ENCODE measurements around the gene TMED1. TPM values are rescaled to one million over a fixed set of nuclear protein-coding genes. Genes with fewer than 3 reads are reported as not detected.
"Not testable (repeated sequence)": the region's sequence is repeated elsewhere in the genome, so short reads cannot be mapped to it uniquely, and the experiment has no call there.

Gene TMED1
- total and polyA plus RNA-seq, 8 donors, result 25.4 to 45.3 (median 43.0) TPM

DNA sequence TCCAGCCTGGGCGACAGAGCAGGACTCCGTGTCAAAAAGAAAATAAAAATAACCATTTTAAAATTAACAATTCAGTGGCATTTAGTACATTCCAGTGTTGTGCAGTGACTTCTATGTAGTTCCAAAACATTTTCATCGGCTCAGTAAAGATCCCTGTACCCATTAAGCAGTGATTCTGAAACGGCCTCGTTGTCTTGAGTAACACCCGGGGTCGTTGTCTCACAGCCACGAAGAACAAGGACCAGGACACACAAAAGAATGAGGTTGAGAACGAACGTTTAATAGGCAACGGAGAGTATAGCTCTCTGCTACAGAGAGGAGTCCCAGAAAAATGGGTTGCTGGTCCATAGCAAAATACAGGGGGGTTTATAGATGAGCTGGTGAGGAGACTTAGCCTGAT lies 2.4 kb upstream of the TMED1 start:
- peak in 1 of 4 donors; percentile 6 for DNase-seq
- Histone ChIP-seq H3K27me3 (no peaks in the 10 kb centered on the region), H3K36me3 (peaks cover 0 to 14% of the 10 kb centered on the region in 2 donors), H3K4me1 (peaks cover 0 to 18% of the 10 kb centered on the region in 2 donors), H3K27ac (no peak overlapping the region), H3K9me3 (peaks cover 0 to 5% of the 10 kb centered on the region in 2 donors), H3K4me3 (no peak overlapping the region)
- intact Hi-C loops (cut with DNase I), result no loop called here
- ATAC-seq, result no peak
- TF ChIP-seq, protein P1, sequence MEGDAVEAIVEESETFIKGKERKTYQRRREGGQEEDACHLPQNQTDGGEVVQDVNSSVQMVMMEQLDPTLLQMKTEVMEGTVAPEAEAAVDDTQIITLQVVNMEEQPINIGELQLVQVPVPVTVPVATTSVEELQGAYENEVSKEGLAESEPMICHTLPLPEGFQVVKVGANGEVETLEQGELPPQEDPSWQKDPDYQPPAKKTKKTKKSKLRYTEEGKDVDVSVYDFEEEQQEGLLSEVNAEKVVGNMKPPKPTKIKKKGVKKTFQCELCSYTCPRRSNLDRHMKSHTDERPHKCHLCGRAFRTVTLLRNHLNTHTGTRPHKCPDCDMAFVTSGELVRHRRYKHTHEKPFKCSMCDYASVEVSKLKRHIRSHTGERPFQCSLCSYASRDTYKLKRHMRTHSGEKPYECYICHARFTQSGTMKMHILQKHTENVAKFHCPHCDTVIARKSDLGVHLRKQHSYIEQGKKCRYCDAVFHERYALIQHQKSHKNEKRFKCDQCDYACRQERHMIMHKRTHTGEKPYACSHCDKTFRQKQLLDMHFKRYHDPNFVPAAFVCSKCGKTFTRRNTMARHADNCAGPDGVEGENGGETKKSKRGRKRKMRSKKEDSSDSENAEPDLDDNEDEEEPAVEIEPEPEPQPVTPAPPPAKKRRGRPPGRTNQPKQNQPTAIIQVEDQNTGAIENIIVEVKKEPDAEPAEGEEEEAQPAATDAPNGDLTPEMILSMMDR (IDR thresholded peaks at IDR 0.05), result no peak

GRCh38 chr19:10837649-10838048 lies 1.6 kb upstream of the TMED1 start:
- ATAC-seq; intact Hi-C loops (cut with DNase I); H3K27ac ChIP-seq; H3K4me3 ChIP-seq; DNase-seq; H3K27me3 ChIP-seq; H3K9me3 ChIP-seq: not testable (repeated sequence)
- peaks cover 0 to 18% of the 10 kb centered on the region in 2 donors for H3K4me1 ChIP-seq
- H3K36me3 ChIP-seq, result peaks cover 0 to 21% of the 10 kb centered on the region in 2 donors

- TF ChIP-seq, protein P1 (IDR thresholded peaks at IDR 0.05), result no peak
- Histone ChIP-seq H3K27me3 (no peaks in the 10 kb centered on the region), H3K4me1 (peaks cover 0 to 18% of the 10 kb centered on the region in 2 donors), H3K9me3 (peaks cover 0 to 5% of the 10 kb centered on the region in 2 donors), H3K4me3 (peak overlapping the region; percentile 67 to 75), H3K36me3 (peaks cover 0 to 30% of the 10 kb centered on the region in 2 donors), H3K27ac (peak overlapping the region; percentile 99)
- ATAC-seq (peak; percentile 43), DNase-seq (peak in 3 of 4 donors; percentile 19 to 92 (median 89))
- intact Hi-C loops (cut with DNase I), result no loop called here
Observed at GRCh38 chr19:10836479-10837330, 693 bp upstream of the TMED1 start.

GRCh38 chr19:10835089-10835753 lies 791 bp downstream of the TMED1 start:
- Histone ChIP-seq H3K4me1 (peaks cover 0 to 18% of the 10 kb centered on the region in 2 donors), H3K27ac (peak overlapping the region; percentile 99), H3K36me3 (peaks cover 0 to 45% of the 10 kb centered on the region in 2 donors), H3K27me3 (no peaks in the 10 kb centered on the region), H3K4me3 (peak overlapping the region; percentile 67 to 75), H3K9me3 (peaks cover 0 to 5% of the 10 kb centered on the region in 2 donors)
- DNase-seq (peak in 1 of 4 donors; percentile 79), ATAC-seq (peak; percentile 0)
- intact Hi-C loops (cut with DNase I), result no loop called here
- TF ChIP-seq, protein P1 (IDR thresholded peaks at IDR 0.05), result no peak

DNA sequence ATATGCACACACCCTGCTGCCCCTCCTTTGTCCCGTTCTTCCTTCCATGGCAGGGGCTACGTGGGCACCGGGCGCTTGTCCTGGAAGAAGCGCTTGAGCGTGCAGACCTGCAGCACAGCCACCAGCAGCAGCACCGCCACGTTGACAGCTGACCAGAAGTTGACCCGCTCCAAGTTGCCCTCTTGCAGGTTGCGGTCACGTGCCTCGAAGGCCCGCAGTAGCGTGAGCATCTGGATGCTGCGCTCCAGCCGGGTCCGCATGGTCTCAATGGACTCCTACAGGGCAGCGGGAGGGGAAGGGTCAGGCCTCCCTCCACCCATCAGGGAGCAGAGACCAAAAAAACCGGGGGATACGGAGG lies 3.1 kb downstream of the TMED1 start:
- intact Hi-C loops (cut with DNase I), result no loop called here
- Histone ChIP-seq H3K4me1 (peaks cover 0 to 18% of the 10 kb centered on the region in 2 donors), H3K36me3 (peaks cover 0 to 68% of the 10 kb centered on the region in 2 donors), H3K27ac (peak overlapping the region in 1 of 2 donors; percentile 18), H3K4me3 (no peak overlapping the region), H3K9me3 (peaks cover 0 to 5% of the 10 kb centered on the region in 2 donors), H3K27me3 (no peaks in the 10 kb centered on the region)
- TF ChIP-seq, protein P1 (IDR thresholded peaks at IDR 0.05), result no peak
- DNase-seq (peak in 1 of 4 donors; percentile 65), ATAC-seq (no peak)
